ENCODE results near the gene PRDM15.

PRDM15 gene

DNA sequence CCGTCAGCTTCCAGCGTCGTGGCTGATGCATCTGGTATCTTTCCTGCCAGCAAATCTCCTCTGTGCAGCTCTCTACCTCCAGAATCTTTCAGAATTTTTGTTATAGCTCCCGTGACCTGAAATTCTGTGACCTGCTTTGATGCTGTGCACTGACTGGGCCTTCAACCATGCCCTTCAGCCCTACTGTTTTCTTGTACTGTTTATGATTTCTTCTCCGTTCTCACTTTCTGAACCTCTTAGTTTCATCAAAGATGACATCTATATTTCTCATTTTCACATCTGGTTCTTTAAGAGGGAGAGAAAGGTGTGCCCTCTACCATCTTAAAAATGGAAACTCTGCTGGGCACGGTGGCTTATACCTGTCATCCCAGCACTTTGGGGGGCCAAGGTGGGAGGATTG lies 5.7 kb downstream of the PRDM15 start:
- no peak for DNase-seq
- H3K4me1 ChIP-seq, result peaks cover 0 to 13% (median 9%) of the 10 kb centered on the region in 4 donors
- H3K4me3 ChIP-seq, result no peak overlapping the region
- no peaks in the 10 kb centered on the region for H3K27me3 ChIP-seq
- H3K27ac ChIP-seq, result no peak overlapping the region
- intact Hi-C loops (cut with DNase I; ENCODE audit: low total_unique reads), result no loop called here
- H3K9me3 ChIP-seq, result no peaks in the 10 kb centered on the region
- no peaks in the 10 kb centered on the region for H3K36me3 ChIP-seq
- TF ChIP-seq, protein P1, sequence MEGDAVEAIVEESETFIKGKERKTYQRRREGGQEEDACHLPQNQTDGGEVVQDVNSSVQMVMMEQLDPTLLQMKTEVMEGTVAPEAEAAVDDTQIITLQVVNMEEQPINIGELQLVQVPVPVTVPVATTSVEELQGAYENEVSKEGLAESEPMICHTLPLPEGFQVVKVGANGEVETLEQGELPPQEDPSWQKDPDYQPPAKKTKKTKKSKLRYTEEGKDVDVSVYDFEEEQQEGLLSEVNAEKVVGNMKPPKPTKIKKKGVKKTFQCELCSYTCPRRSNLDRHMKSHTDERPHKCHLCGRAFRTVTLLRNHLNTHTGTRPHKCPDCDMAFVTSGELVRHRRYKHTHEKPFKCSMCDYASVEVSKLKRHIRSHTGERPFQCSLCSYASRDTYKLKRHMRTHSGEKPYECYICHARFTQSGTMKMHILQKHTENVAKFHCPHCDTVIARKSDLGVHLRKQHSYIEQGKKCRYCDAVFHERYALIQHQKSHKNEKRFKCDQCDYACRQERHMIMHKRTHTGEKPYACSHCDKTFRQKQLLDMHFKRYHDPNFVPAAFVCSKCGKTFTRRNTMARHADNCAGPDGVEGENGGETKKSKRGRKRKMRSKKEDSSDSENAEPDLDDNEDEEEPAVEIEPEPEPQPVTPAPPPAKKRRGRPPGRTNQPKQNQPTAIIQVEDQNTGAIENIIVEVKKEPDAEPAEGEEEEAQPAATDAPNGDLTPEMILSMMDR (IDR thresholded peaks at IDR 0.05), result no peak

DNA sequence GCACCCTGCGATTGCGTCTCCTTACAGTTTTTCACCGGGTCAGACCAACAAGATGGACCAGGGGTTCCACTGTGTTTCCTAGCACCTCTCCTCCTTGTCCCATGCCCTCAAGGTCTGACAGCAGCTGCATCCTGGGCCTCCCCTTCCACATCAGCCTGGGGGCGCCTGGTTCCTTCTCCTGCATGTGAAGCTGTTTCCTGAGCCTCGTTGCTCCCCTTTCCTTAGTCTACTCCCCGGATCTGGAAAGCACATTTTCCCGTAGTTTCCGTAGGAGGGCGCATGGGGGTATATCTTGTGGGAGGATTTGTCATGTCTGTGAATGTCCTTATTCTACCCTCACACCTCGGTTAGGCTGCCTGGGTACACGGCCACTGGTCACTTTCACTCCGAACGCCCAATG lies 6.1 kb downstream of the PRDM15 start:
- no peak overlapping the region for H3K27ac ChIP-seq
- intact Hi-C loops (cut with DNase I; ENCODE audit: low total_unique reads), result no loop called here
- TF ChIP-seq, protein P1 (IDR thresholded peaks at IDR 0.05), result no peak

DNA sequence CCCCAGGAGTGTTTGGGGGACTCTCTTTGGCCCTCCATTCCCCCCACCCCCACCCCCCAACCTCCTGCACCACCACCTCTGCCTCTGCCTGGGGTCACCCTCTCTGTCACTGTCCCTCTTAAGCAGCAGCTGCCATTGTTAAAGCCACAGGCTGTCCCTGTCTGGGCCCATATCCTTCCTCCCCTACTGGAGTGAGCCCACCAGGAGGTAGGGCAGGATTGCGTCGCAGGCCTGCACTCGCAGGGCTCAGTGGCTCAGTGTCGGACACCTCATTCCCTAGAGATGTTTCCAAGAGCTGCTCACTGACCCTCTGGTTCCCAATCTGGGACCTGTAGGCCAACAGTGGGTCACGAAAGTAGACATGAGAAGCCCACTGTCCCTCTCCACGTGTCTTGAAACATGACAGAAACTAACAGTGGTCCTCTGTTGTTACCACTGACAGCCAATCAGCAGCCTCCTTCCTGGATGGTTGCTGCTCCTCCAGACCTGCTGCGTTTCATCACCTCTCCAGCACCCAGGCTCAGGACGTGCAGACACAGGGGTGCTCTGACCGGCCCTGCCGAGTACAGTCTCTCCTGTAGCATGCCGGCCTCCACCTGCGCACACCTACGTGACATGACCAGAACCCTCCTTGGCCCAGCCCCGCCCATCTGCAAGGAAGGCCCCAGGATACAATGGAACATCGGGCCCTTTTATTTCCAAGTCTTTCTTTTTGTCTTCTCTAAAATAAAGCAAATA lies 7.7 kb downstream of the PRDM15 start:
- Histone ChIP-seq H3K4me3 (no peak overlapping the region), H3K27me3 (no peaks in the 10 kb centered on the region), H3K27ac (no peak overlapping the region), H3K4me1 (no peaks in the 10 kb centered on the region), H3K36me3 (no peaks in the 10 kb centered on the region), H3K9me3 (no peaks in the 10 kb centered on the region)
- intact Hi-C loops (cut with DNase I; ENCODE audit: low total_unique reads), result no loop called here
- no peak for DNase-seq
- TF ChIP-seq, protein P1 (IDR thresholded peaks at IDR 0.05), result no peak

More for the DNA sequence above, 6.1 kb downstream of the PRDM15 start:
- no peak for DNase-seq
- Histone ChIP-seq H3K36me3 (no peaks in the 10 kb centered on the region), H3K4me3 (no peak overlapping the region), H3K9me3 (no peaks in the 10 kb centered on the region), H3K27me3 (no peaks in the 10 kb centered on the region), H3K4me1 (peaks cover 0 to 13% (median 9%) of the 10 kb centered on the region in 4 donors)

DNA sequence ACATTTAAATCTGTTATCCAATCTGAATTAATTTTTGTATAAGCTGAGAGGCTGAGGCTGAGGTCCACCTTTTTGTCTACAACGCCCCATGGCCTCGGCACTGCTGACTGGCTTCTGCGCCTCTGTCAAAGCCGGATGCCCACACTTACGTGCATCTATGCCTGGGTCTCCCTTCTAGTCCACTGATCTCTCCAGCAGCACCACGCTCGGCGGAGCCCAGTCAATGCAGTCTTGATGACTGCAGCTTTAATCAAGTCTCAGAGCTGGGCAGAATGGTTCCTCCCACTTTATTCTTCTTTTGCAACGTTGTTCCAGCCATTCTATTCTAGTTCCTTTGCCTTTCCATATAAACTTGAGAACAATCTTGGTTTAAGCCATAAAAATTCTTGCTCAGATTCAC lies 9.4 kb downstream of the PRDM15 start:
- Histone ChIP-seq H3K4me3 (no peak overlapping the region), H3K27ac (no peak overlapping the region), H3K9me3 (no peaks in the 10 kb centered on the region), H3K4me1 (no peaks in the 10 kb centered on the region), H3K27me3 (no peaks in the 10 kb centered on the region), H3K36me3 (no peaks in the 10 kb centered on the region)
- intact Hi-C loops (cut with DNase I; ENCODE audit: low total_unique reads), result no loop called here
- no peak for DNase-seq
- TF ChIP-seq, protein P1 (IDR thresholded peaks at IDR 0.05), result no peak

DNA sequence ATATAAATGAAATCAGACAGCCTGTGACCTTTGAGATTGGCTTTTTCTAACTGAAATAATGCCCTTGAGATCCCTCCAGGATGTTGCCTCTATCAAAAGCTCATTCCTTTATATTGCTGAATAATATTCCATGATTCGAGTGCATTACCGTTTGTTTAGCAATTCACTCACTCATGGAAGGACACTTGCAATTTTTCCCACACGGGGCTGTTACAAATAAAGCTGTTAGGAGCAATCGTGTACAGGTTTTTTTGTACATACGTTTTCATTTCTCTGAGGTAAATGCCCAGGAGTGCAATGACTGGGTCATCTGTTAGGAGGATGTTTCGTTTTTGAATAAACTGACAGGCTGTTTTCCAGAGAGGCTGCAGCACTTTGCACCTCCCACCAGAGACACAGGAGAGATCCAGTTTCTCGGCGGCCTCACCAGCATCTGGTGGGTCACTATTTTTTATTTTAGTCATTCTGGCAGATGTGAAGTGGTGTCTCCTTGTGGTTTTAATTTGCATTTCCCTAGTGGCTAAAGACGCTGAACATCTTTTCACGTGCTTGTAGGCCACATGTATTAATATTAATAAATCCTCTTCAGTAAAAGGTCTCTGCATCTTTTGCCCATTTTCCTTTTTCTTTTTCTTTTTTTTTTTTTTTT lies 11.0 kb downstream of the PRDM15 start:
- Histone ChIP-seq H3K4me1 (peaks cover 0 to 4% (median 2%) of the 10 kb centered on the region in 4 donors), H3K4me3 (no peak overlapping the region), H3K27ac (no peak overlapping the region), H3K36me3 (no peaks in the 10 kb centered on the region), H3K9me3 (no peaks in the 10 kb centered on the region), H3K27me3 (no peaks in the 10 kb centered on the region)
- intact Hi-C loops (cut with DNase I; ENCODE audit: low total_unique reads), result no loop called here
- TF ChIP-seq, protein P1 (IDR thresholded peaks at IDR 0.05), result no peak
- no peak for DNase-seq

Data from tibial artery (tissue), 4 donors.